HG03095 (cell line): Measurements from ENCODE around the gene LRRTM4.
"Not testable (repeated sequence)": the region's sequence is repeated elsewhere in the genome, so short reads cannot be mapped to it uniquely, and the experiment has no call there.

Source experiments
- ATAC-seq: cut with Tn5 transposase; IDR thresholded peaks from one replicate; pipeline ENCODE4 v1.9.1; 2021; ENCODE audit warnings: moderate library complexity; ENCODE audit not compliant: unreplicated experiment

The LRRTM4 gene

DNA sequence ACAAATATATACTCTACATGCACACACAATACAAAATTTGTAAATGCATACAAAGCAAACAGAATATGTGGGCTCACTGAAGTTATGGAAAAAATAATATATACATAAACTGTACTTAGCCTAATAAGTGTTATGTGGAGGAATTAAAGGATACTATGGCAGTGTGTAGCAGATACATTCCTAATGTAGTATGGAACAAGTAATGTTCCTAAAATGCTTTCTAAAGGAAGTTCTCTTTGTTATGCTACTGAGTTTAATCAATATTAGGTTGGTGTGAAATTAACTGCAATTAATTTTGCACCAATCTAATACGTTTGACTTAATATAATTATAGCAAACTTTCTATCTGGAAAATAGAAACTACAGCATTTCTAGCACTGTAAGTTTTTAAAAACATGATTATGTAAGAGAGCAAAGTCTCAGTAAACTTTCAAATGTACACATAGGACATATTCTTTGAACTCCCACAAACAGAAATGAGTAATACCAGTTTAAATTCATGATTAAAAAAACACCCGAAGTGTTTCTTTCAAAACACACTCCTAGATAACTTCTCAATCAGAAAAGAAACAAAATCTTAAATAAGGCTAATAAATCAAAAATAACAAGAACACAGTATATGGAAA is 331.3 kb downstream of the LRRTM4 start:
- ATAC-seq: no peak

DNA sequence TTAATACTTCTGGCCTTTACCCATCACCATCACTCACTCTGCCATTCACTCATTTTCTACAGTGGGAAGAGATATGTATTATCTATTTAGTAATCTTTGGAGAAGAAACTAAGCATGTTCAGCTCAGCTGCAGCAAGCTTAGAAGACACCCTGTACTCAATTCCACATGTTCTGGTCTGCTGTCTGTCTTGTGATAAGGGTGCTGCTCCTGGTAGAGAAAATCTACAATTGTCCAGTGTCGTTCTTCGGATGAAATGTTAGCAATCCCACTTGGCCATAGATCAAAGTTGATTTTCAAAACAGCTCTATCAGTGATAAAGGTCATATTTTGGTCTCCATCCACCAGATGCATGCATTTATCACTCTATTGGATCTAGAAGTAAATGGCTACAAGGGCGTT is 337.1 kb downstream of the LRRTM4 start:
- no peak for ATAC-seq

DNA sequence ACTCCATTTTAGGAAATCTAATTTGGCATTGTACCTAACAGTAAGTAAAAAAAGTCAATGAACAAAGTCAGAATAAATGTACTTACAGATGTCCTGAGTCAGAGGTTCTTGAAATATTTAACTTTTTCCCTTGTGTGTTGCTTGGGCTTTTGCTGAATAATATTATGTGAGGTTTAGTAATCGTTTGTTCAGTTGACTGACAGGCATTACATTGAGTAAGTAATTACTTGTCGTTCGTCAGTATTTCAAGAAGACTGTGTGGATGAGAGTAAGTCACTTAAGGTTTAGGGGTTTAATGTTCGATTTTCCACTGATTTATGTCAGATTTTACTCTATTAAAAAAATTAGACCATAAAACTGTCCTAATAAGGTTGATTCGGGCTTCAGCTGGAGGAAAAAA is 342.9 kb downstream of the LRRTM4 start:
- ATAC-seq: no peak

DNA sequence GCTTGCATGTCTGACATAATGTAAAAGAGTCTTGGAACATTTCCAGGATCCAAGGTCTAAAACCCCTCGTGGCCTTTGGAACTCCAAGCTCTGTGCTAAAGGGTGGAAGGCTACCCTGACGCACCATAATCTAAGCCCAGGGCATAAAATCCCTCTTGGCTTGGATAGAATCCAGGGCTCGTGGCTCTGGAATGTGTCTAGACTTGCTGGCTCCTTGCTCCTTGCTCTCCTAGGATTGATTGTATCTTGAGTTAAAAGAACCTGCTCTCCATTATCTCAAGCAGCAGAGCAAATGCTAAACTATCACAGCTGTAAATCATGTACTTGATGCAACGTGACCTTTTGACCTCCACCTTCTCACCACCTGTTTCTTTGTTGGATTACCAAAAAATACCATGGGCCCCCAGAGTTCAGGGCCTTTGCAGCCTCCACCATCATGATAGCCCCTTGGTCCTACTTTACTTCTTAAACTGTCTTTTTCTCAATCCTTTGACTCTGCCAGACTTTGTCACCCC is 346.9 kb downstream of the LRRTM4 start:
- ATAC-seq: not testable (repeated sequence)

DNA sequence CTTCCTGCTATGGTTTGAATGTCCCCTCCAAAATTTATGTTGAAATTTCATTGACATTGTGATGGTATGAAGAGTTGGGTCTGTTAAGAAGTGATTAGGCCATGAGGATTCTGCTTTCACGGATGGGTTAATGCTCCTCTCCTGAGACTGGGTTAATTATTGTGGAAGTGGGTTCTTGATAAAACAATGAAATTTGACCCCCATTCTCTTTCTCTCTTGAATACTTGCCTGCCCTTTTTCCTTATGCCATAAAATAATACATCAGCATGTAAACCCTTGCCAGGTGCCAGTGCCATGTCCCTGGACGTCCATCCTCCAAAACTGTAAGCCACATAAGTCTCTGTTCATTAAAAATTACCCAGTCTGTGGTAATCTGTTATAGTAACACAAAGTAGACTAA is 352.8 kb downstream of the LRRTM4 start:
- no peak for ATAC-seq

DNA sequence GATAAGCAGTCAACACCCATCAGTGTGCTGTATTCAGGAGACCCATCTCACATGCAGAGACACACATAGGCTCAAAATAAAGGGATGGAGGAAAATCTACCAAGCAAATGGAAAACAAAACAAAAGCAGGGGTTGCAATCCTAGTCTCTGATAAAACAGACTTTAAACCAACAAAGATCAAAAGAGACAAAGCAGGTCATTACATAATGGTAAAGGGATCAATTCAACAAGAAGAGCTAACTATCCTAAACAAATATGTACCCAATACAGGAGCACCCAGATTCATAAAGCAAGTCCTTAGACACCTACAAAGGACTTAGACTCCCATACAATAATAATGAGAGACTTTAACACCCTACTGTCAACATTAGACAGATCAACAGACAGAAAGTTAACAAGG is 358.2 kb downstream of the LRRTM4 start:
- ATAC-seq: not testable (repeated sequence)

DNA sequence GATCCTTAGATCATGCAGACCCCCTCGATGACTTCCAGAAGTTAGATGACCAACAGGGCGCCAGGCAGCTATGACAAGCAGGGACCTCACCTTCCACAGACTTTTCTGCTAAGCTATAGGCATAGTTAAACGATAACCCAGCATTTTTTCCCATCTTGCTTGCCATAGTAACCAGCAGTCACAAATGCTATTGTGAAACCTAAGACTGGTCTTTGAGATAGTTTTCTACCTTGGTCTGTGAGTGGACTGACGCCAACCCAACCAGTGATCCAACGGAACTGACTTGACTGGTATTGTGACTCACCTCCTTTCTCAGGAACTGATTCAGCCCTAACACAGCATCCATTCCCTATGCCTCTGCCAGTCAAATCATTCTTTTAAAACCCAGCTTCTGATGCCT is 361.2 kb downstream of the LRRTM4 start:
- no peak for ATAC-seq

DNA sequence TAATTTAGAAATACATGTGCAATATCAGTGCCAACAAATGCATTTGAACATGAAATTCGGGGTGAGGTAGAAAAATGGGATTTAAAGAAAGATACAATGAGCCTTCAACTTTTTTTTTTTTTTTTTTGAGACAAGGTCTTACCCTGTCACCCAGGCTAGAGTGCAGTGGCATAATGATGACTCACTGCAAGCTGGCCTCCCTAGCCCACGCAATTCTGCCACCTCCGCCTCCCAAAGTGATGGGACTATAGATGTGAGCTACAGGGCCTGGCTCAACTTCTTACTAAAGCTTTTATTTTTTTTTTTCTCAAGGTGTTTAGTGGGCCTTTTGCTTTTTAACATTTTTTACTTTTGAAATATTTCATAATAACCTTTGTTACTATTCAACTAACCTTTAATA is 365.6 kb downstream of the LRRTM4 start:
- no peak for ATAC-seq

DNA sequence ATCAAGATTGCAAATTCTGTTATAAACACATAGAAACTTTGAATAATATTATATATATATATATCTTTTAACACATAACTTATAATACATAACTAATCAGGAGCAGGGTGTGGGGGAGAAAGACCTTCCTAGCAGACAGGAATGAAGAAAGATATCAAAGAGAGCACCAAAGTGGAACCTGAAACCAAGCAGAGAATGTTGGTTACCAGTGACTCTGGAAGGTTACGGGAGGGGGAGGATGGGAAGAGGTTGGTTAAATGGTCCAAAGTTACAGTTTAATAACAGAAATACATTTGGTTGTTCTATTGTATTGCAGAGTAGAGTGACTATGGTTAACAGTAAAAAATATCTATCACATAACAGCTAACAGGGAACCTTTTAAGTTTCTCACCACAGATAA is 366.7 kb downstream of the LRRTM4 start:
- no peak for ATAC-seq

DNA sequence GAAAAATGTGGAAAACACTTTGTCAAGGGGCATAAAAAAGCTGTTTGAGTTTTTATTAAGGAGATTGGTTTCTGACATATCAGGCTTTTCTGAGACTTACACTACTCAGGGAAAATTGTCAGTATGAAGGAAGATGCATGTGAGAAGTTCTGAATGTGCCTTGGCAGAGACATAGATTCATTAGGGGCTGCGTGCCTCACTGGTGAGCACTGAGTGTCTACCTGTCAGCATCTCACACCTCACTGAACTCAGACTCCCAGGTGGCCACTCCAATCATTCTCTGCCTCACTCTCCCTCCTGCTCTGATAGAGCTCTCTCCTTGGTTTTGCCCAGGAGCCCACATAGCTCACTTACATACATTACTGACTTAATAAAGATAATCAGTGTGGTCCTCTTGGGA is 372.6 kb downstream of the LRRTM4 start:
- ATAC-seq: no peak

DNA sequence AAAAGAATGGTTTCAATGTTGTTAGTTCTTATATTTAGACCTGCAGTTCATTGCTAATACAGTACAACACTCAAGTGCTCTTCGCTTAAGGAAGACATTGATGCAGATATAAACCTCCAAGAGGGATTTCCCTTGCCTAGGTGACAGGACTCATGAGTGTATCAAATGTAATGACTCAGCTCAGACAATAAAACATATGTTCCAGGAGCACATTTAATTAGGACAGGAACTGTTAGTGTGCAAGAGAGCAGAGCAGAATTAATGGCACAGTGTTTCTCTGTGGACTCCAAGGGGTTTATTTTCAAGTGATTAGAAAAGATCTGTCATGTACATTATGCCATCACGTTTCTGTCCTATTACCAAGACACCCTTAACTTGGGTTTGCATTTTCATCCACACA is 375.0 kb downstream of the LRRTM4 start:
- ATAC-seq: no peak

DNA sequence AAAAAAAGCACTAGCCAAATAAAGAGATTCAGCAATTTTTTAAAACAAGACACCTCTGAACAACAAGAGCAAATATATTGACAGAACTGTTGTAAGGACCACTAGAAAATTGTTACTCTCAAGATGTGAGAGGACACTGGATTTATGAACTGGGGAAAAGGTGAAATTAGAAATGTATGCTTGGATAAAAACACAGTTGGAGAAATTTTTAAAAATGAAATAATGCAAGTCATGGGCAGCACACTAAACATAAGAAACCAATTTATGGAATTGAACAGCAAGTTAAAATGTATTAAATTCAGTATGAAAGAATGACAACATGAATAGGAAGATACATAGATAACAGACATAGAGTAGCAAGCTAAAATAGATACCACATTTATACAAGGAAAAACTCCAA is 377.4 kb downstream of the LRRTM4 start:
- no peak for ATAC-seq

DNA sequence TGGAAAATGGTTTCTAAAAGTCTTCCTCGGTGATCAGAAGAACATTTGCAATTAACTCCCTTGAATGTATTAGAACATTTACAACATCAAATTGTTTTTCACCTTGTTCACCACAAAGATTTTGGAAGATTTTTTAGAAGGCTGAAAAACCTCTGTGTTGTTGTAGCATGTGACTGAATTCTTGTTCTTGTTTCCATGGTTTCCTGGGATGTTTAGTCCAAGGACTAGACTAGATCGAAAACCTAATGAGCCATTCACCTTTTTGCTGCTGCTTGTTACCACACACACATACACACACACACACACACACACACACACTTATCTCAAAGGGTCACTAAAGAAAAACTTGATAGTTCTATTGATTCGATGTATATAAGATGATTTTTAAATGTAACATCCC is 380.0 kb downstream of the LRRTM4 start:
- ATAC-seq: no peak

DNA sequence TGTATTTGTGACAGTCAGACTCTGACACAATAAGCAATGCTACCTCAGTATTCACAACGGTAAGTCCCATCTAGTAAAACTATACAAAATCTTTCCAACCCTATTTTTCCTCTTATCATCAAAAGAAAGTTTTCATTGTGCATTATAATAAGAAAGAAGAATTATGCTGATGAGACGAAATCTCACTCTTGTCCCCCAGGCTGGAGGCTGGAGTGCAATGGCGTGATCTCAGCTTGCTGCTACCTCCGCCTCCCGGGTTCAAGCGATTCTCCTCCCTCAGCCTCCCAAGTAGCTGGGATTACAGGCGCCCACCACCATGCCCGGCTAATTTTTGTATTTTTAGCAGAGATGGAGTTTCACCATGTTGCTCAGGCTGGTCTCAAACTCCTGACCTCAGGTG is 393.7 kb downstream of the LRRTM4 start:
- not testable (repeated sequence) for ATAC-seq

DNA sequence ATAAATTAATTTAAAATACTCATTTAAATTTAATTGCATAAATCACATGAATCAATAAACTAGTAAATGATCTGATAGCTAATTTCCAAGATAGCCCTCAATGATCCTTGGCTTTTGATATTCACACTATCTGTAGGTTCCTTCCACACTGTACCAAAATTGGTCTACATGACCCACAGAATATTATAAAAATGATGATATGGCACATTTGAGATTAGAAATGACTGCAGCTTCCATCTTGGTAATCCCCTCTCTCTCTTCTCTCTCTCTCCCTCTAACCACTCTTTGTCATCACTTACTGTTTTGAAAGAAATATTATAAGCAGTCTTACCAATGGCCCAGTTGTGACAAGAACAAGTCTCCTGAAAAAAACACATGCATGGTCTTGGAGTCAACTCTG is 394.8 kb downstream of the LRRTM4 start:
- ATAC-seq: no peak

DNA sequence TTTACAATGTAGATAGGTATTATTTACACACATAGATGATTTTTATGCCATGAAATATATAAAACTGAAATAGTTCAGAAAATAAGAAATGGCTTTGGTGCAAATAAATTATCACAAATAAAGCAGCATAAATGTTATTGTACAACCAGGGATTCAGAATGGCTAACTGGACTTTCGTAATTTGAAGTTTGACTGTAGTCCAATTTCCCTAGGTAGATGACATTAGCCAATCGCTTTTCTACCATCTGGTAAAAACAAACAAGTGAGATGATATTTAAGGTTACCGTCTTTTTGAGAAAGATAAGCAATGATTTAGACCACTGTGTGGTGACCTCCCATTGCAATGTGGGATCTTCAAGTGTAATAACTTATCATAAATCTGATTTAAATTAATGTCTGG is 400.7 kb downstream of the LRRTM4 start:
- no peak for ATAC-seq

DNA sequence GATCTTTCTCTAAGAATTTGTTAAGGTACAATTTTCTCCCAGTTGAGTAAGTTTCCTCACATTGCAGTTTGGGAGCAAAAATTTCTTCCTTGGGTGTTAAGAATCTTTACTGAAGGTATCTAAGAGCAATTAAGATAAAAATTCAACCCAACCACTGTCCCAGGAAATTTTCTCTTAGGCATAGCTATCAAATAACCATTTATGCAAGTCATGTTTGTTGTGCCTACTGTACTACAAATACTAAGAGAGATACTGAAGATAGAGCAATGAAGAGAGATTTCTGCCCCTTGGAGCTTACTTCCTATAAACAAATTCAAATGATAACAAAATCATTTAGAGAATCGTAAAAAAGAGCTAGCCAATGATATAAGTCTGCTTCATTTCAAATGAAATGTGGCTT is 402.8 kb downstream of the LRRTM4 start:
- no peak for ATAC-seq

DNA sequence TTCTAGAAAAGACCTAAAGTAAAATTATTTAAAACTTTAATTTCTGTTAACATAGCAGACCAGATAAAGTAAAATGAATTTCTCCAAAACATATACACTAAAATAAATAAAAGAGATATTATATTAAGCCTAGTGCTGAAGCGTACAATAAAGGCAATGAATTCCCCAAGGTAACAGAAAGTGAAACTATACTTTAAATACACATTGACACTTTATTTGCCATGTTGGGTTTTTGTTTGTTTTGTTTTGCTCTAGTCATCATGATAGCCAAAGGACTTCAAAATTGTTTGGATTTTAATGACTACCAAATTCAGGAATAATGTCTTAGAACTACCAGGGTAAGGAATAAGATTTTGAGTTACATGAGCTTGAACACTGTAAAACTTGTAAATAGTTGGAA is 413.3 kb downstream of the LRRTM4 start:
- ATAC-seq: no peak

DNA sequence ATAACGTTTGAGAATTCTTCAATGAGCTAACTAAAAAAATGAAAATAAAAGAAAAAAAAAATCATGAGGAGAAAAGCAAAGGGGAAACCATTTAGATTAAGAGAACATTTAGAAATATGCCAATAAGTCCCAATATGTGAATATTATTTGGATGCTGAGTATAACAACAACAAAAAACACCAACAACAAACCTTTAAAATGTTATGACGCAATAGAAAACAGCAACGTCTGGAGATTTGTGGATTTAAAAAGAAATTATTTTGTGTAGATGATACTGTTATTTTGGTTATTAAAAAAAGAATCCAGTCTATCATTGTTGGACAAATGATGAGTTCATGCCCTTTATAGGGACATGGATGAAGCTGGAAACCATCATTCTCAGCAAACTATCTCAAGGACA is 417.2 kb downstream of the LRRTM4 start:
- no peak for ATAC-seq

DNA sequence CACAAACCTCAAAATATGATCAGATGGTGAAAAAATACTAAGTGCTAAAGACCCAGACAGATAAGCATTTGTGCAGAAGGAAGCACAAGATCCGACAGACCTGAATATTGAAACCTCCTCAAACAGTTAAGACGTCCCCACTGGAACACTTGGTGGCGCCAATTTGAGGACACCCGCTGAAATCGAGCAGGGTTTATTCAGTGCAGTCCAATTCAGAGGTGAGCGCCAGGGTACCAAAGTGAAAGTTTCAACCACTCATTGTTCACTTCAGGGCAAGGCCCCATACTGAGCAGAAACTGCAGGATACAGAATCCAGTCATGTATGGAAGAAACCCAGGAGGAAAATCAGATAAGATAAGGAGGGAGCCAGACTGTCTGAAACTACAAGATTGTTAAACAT is 417.6 kb downstream of the LRRTM4 start:
- no peak for ATAC-seq

DNA sequence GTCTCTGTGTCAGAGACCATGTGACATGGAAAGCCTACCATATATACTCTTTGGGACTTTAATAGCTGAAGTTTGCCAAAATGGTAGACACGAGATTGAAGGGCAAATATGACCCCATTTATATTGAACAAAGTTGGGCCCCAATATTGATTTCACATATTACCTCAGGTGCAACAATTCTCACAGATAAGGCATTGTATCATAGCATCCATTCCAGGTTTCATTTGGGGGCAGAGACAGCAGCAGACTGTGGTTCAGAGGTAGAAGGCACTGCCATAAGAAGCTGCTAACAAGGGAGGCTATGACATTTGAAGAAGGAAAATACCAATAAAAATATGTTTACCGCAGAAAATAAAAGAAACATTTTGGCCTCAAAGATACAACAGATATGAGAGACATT is 419.2 kb downstream of the LRRTM4 start:
- no peak for ATAC-seq

DNA sequence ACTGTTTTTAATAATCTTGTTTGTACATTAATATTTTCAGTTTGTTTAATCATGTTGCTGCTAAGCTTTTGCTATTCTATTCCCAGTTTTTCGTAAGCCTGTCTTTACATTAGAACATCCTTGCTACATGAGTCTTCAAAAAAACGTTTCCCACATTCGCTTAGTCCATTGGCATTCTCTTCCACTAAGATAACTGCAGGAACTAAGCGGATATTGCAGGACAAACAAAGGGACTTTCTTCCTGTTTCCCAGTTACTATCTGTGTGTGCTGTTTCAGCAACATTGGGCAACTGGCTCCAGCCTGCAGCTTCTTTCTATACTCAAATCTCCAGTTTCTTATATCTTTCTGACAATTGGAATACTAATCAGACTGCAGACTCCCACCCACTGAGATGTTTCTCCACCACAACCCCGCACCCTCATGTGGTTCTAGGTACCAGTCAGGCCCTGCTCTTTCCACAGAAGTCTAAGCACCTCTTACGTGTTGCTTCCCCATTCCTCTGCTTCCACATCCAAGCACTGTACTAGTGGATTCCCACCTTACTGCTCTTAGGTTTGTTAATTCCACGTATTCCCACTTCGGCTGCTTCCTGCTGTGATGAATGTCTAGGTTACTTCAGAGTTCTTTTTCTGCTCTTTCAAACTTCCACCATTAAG is 420.3 kb downstream of the LRRTM4 start:
- no peak for ATAC-seq

DNA sequence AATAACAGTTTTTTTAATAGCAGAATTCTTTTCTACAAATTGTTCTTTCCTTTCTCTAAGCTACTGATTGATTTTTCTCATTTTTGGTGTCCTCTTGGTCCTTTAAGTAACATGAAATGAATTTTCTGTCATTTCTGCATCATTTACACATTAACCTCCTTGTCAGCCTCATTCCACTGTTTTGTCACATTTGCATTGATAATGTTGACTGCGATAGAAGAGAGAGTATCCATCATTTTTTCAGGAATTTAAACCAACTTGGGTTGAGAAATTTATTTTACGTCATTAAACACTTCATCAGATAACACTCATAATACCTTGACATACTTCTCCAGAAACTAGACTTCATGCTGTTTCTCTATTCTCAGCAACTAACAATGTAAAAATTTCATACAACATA is 422.2 kb downstream of the LRRTM4 start:
- no peak for ATAC-seq
